HG02763 (cell line): ENCODE data around the gene OVOL2.

ENCODE experiments used
- ATAC-seq: cut with Tn5 transposase; IDR thresholded peaks from one replicate; pipeline ENCODE4 v1.9.1; 2021; ENCODE audit warnings: mild to moderate bottlenecking, moderate library complexity; ENCODE audit not compliant: unreplicated experiment

OVOL2 gene

GRCh38 chr20:18018100-18018499 is 39.6 kb downstream of the OVOL2 start:
- ATAC-seq, result no peak

DNA sequence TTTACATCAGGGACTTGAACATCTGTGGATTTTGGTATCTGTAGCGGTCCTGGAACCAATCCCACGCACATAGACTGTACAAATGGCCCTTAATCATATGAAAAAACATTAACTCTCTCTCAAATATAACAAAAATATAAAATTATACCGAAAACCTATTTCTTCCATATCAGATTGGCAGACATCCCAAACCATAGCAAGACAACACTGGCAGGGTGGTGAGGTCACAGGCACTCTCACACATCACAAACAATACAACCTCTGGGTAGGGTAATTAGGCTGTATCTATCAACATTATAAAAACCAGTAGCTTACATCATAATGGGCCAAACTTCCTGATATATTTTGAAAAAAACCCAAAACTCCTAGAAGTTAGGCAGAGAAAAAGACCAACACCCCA is 40.9 kb downstream of the OVOL2 start:
- no peak for ATAC-seq

DNA sequence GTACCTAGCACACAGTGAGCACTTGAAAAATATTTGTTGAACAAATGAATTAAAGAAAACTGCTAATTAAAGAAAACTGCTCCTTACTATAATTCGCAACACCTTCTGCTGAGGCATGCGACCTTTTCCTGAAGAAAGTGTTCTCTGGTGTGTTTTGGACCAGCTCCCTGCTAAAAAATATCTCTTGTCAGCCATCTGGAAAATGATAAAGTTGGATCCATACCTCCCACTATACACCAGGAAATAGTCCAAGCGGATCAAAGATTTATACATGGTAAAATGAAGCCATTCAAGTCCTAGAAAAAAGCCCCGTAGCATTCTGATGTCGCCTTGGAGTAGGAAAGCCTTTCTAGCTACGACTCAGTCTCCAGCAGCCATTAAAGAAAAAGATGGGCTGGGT is 43.3 kb downstream of the OVOL2 start:
- no peak for ATAC-seq

DNA sequence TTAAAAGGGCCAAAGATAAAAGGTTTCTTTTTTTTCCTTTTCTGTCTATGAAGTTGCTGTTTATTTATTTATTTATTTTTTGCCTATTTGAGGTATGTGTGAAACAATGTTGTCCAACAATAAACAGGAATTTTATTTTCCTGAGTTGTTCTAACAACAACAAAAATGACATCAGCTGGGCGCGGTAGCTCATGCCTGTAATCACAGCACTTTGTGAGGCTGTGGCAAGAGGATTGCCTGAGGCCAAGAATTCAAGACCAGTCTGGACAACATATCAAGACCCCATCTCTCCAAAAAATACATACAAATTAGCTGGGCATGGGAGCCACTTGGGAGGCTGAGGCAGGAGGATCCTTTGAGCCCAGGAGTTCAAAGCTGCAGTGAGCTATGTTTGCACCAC is 44.8 kb downstream of the OVOL2 start:
- no peak for ATAC-seq

DNA sequence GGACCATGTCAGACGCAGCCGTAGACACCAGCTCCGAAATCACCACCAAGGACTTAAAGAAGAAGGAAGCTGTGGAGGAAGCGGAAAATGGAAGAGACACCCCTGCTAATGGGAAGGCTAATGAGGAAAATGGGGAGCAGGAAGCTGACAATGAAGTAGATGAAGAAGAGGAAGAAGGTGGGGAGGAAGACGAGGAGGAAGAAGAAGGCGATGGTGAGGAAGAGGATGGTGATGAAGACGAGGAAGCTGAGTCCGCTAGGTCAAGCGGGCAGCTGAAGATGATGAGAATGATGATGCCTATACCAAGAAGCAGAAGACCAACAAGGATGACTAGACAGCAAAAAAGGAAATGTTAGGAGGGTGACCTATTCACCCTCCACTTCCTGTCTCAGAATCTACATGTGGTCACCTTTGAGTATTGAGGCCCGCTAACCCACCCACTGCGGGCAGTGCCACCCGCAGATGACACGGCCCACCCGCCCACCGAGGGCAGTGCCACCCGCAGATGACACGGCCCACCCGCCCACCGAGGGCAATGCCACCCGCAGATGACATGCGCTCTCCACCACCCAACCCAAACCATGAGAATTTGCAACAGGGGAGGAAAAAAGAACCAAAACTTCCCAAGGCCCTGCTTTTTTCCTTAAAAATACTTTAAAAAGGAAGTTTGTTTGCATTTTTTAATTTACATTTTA is 45.6 kb downstream of the OVOL2 start:
- ATAC-seq, result no peak

DNA sequence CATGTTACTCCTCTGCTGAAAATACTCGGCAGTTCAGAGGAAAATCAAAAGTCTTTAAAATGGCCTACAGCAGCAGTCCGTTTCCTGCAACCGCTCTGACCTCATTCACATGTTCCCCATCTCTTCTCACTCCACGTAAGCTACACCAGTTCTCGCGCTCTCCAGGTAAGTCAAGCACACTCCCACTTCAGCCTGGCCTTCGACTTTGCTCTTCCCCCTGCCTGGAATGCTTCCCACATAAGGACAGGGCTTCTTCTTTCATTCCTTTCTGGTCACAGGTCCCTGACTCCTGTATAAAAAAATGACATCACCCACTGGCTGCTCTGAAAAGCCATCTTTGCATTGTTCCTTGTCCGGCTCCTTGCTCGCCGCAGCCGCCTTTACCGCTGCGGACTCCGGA is 46.2 kb downstream of the OVOL2 start:
- ATAC-seq, result no peak

- ATAC-seq, result no peak
These were observed 48.6 kb downstream of the OVOL2 start for GRCh38 chr20:18009116-18009515.

DNA sequence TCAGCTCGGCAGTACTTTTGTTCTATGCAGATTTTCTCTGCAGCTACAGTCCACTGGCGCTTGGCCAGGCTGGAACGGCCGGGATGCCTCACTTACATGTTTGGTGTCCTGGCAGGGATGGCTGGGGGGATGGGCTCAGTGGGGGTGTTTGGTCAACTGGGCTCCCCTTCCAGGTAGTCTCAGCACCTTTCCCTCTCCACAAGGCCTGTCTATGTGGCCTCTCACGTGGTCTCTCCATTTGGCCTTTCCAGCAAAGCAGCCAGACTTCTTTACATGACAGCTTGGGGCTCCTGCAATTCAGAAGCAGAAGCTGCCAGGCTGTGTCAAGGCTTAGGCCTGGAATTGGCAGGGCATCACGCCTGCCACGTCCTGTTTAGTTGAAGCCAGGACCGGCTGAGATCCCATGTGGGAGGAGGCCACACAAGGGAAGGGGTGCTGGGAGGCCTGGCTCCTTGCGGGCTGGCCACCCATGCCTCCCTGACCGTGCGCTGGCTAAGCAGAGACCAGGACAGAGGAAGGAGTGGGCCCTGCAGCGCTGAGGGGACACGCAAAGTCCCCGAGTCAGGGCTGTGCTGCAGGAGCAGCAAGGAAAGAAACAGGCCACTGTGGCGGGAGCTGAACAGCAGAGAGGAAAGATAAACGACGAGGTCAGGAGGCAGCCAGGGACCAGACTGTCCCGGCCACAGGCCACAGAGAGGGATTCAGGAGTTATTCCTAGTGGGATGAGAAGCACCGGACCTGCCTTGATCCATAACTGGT is 50.0 kb downstream of the OVOL2 start:
- no peak for ATAC-seq

DNA sequence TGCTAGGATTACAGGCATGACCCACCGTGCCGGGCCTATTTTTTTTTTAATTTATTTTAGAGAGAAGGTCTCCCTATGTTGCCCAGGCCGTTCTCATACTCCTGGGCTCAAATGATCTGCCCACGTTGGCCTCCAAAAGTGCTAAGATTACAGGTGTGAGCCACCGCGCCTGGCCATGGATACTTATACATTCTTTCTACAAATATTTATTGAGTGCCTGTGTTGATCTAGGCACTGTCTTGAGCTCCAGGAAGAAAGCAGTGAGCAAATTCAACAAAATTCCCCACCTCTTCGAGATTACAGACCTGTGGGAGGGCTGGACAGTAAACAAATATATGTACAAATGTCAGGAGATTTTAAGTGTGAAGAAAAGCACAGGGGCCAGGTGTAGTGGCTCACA is 51.0 kb downstream of the OVOL2 start:
- no peak for ATAC-seq

DNA sequence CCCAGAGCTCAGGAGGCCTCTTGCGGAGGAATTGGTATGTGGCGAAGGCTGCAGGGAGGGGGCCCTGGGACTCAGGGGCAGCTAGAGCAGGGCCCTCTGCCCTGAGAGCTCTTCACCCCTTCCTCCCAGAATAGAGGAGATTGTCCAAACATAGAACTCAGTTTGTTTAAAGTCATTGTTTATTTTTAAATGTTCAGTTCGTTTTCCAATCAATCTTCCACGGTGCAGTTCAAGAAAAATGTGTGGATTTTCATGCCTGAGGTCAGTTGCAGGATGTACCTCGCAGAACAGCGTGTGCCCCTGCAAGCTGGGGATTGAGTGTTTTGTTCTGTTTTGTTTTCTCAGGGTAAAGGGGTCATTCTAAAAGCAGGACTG is 51.7 kb downstream of the OVOL2 start:
- ATAC-seq, result no peak

- peak; percentile 96 for ATAC-seq
These were observed 52.3 kb downstream of the OVOL2 start for GRCh38 chr20:18005170-18005989.

- ATAC-seq, result no peak
These were observed 53.2 kb downstream of the OVOL2 start for GRCh38 chr20:18004384-18005031.

DNA sequence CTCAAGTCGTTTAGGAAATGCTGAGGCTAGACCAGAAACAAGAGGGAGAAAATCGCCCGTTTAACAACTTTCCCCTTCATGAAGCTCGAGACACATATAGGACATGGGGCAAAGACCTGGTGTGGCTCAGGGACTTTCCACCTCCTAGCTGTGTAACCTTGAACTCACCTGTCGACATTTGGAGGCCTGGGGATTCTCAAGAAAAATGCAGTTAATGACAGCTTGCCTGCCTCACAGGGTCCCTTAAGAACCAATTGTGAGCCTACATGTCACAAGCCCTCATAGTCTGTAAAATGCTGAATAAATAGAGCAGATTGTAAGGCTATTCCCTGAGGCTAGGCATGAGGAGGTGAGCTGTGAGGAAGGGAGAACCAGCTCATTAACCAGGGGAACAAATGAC is 53.8 kb downstream of the OVOL2 start:
- ATAC-seq, result no peak

DNA sequence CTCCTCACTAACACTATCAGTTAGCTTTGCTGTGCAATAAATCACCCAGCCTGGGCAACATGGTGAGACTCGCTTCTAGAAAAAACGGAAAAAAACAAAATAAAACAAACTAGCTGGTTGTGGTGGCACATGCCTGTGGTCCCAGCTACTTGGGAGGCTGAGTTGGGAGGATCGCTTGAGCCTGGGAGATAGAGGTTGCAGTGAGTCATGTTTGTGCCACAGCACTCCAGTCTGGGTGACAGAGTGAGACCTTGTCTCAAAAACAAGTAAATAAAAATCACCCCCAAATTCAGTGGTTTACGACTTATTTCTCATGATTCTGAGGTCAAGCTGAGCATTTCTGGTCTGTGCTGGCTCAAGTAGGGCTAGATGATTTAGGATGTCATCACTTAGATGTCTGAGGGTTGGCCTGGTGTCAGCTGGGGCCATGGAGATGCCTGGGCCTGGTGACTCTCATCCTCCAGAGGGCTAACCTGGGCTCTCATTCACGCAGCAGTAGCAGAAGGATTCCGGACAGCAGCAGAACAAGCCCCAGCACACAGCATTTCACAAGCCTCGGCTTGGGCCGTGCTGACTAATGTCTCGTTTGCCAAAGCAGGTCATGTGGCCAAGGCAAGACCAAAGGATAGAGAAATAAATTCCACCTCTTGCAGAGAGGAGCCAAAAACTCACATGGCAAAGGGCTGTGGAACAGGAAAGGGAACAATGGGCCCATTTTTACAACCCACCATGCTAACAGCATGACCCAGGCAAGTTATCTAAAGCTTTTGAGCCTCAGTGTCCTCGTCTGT is 56.4 kb downstream of the OVOL2 start:
- ATAC-seq, result no peak

GRCh38 chr20:17999566-17999965 is 58.1 kb downstream of the OVOL2 start:
- ATAC-seq, result no peak

DNA sequence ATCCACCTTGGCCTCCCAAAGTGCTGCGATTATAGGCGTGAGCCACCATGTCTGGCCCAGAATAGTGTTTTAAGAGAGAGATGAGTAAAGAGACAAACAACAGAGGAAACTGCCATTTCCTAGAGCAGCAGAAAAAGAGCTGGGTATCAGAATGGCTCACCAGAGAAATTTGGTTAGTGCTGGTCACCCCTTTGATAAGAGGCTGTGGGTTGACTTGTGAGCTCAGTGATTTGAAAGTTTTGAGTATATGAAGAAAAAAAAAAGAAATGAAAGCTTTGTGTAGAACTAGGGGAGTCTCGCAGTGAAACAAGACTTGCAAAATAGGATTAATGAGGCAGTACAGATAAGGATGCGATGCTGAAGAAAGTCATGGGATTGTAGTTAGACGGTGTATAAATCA is 59.3 kb downstream of the OVOL2 start:
- ATAC-seq, result no peak

DNA sequence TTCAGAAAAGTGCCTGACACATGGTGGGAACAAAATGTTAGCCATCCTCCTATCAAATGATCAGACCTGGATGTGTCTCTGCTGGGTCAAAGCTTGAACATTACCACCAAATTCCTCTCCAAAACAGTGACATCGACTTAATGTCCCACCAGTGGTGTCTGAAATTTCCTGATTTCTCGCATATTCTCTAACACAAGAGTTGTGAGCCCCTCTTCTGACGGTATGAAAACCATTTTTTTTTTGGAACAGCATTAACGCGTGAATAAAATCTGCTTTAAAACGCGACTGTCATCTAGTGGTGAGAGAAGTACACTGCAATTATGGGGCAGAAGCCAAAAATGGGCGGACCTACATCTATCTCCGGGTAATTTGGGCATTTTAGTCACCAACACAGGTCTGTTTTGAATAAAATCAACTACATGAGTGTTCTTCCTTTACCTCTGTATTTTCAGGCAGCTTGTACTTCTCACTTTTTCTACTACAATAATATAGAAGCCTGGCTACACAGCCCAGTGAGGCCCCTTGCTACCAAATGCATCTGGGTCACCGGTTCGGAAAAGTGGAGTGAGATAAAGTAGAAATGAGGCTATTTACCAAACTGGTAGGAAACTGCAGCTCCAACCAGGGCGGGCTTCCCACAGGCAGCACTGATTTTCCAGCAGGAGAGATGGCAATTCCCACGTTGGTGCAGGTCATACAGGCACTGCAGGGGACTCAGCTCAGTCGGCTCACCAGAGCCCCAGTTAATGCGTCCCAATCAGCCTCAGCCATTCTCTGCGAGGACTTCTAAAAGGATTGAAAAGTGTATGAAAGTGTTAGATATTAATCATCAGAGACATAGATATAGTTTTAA is 61.5 kb downstream of the OVOL2 start:
- ATAC-seq, result no peak

DNA sequence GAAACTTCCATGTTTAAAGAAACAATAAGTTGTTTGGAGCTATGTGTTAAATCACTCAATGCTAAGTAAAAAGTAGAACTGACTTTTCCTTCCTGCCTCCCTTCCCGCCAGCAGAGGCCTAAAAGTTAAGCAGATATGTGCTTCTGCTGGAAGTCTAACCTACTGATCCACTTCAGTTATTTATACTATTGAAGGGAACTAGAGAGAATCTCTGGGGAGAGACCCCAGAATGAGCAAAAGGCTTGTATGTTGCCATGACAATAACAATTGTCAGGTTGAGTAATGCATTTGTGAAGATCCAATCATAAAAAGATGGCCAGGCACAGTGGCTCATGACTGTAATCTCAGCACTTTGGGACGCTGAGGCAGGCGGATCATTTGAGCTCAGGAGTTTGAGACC is 64.2 kb downstream of the OVOL2 start:
- ATAC-seq, result no peak

DNA sequence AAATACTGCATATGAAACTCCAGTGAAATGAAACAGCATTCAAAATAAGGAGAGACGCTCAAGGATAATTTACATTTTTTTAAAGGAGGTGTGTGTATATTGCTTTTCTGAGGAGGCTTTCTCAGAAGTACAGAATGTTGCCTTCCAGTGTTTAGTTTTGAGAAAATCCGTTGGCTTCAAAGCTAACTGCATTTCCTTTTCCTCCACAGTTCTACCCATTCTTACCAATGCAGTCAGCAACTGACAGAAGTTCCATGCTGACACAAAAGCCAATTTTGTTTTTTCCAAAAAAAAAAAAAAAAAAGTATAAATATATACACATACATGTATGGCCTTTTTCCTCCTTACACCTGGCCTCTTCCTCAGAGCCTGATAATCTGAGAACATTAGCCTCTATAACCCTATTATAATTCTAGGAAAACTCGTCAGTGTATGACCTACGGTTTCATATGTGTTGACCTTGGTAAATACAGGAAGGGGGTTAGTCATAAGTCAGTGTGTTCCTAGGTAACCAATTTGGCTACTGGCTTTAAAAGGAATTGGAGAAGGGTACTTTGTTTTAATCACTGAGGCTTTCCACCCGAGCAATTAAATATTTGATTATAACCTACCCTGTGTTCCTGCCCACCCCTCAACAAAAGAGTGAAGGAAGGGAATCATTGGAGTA is 64.7 kb downstream of the OVOL2 start:
- ATAC-seq, result no peak
